Measurements from ENCODE around the gene PAFAH1B1.
"Not testable (repeated sequence)": the region's sequence is repeated elsewhere in the genome, so short reads cannot be mapped to it uniquely, and the experiment has no call there.

DNA sequence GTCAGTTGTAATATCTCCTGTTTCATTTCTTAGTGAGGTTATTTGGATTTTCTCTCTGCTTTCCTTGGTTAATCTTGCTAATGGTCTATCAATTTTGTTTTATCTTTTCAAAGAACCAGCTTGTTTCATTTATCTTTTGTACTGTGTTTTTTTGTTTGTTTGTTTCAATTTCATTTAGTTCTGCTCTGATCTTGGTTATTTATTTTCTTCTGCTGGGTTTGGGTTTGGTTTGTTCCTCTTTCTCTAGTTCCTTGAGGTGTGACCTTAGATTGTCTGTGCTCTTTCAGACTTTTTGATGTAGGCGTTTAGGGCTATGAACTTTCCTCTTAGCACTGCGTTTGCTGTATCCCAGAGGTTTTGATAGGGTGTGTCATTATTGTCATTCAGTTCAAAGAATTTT is 35.5 kb downstream of the PAFAH1B1 start:
- TF ChIP-seq, protein P1, sequence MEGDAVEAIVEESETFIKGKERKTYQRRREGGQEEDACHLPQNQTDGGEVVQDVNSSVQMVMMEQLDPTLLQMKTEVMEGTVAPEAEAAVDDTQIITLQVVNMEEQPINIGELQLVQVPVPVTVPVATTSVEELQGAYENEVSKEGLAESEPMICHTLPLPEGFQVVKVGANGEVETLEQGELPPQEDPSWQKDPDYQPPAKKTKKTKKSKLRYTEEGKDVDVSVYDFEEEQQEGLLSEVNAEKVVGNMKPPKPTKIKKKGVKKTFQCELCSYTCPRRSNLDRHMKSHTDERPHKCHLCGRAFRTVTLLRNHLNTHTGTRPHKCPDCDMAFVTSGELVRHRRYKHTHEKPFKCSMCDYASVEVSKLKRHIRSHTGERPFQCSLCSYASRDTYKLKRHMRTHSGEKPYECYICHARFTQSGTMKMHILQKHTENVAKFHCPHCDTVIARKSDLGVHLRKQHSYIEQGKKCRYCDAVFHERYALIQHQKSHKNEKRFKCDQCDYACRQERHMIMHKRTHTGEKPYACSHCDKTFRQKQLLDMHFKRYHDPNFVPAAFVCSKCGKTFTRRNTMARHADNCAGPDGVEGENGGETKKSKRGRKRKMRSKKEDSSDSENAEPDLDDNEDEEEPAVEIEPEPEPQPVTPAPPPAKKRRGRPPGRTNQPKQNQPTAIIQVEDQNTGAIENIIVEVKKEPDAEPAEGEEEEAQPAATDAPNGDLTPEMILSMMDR (conservative IDR thresholded peaks at IDR 0.05; ENCODE audit: low read depth in 2 of 2) = not testable (repeated sequence)
- not testable (repeated sequence) for TF ChIP-seq EZH2 (IDR thresholded peaks at IDR 0.05; ENCODE audit: low read depth, unreplicated experiment); POLR2AphosphoS5 (IDR thresholded peaks at IDR 0.05; ENCODE audit: low read depth); CREB1 (CRISPR knock-in tag; IDR thresholded peaks at IDR 0.05; ENCODE audit: low read depth); EZH2phosphoT487 (IDR thresholded peaks at IDR 0.05; ENCODE audit: unreplicated experiment); NANOG (IDR thresholded peaks at IDR 0.05; ENCODE audit: borderline replicate concordance); STAT1 (IDR thresholded peaks at IDR 0.05; ENCODE audit: unreplicated experiment); ZNF114 (CRISPR knock-in tag; IDR thresholded peaks at IDR 0.05); ZNF331 (CRISPR knock-in tag; IDR thresholded peaks at IDR 0.05; ENCODE audit: low read depth); JUNB (IDR thresholded peaks at IDR 0.05; ENCODE audit: unreplicated experiment)
- TF ChIP-seq, protein P2, sequence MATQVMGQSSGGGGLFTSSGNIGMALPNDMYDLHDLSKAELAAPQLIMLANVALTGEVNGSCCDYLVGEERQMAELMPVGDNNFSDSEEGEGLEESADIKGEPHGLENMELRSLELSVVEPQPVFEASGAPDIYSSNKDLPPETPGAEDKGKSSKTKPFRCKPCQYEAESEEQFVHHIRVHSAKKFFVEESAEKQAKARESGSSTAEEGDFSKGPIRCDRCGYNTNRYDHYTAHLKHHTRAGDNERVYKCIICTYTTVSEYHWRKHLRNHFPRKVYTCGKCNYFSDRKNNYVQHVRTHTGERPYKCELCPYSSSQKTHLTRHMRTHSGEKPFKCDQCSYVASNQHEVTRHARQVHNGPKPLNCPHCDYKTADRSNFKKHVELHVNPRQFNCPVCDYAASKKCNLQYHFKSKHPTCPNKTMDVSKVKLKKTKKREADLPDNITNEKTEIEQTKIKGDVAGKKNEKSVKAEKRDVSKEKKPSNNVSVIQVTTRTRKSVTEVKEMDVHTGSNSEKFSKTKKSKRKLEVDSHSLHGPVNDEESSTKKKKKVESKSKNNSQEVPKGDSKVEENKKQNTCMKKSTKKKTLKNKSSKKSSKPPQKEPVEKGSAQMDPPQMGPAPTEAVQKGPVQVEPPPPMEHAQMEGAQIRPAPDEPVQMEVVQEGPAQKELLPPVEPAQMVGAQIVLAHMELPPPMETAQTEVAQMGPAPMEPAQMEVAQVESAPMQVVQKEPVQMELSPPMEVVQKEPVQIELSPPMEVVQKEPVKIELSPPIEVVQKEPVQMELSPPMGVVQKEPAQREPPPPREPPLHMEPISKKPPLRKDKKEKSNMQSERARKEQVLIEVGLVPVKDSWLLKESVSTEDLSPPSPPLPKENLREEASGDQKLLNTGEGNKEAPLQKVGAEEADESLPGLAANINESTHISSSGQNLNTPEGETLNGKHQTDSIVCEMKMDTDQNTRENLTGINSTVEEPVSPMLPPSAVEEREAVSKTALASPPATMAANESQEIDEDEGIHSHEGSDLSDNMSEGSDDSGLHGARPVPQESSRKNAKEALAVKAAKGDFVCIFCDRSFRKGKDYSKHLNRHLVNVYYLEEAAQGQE (IDR thresholded peaks at IDR 0.05; ENCODE audit: unreplicated experiment) = not testable (repeated sequence)
- TF ChIP-seq, protein P3, sequence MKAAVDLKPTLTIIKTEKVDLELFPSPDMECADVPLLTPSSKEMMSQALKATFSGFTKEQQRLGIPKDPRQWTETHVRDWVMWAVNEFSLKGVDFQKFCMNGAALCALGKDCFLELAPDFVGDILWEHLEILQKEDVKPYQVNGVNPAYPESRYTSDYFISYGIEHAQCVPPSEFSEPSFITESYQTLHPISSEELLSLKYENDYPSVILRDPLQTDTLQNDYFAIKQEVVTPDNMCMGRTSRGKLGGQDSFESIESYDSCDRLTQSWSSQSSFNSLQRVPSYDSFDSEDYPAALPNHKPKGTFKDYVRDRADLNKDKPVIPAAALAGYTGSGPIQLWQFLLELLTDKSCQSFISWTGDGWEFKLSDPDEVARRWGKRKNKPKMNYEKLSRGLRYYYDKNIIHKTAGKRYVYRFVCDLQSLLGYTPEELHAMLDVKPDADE (IDR thresholded peaks at IDR 0.05) = not testable (repeated sequence)

All from GM23338 (cell line).